HFFc6 (cell line): ENCODE measurements around the gene MAMSTR. TPM values are rescaled to one million over a fixed set of nuclear protein-coding genes. Genes with fewer than 3 reads are reported as not detected.

Experiments
- DNase-seq: peaks from one replicate; pipeline ENCODE4 v3.0.0-alpha.2; 2018
- H3K27ac Mint-ChIP-seq: 2 replicates; pipeline ENCODE4 v1.8.0; 2020; ENCODE audit warnings: mild to moderate bottlenecking, mixed read lengths
- H3K27me3 Mint-ChIP-seq: 2 replicates; pipeline ENCODE4 v1.8.0; 2021; ENCODE audit warnings: mild to moderate bottlenecking, moderate library complexity, mixed read lengths; ENCODE audit not compliant: insufficient read depth
- H3K36me3 Mint-ChIP-seq: 2 replicates; pipeline ENCODE4 v1.8.0; 2021; ENCODE audit warnings: low read depth, mixed read lengths
- H3K4me1 Mint-ChIP-seq: 2 replicates; pipeline ENCODE4 v1.8.0; 2020; ENCODE audit warnings: low read depth, mixed read lengths
- H3K4me3 Mint-ChIP-seq: 2 replicates; pipeline ENCODE4 v1.8.0; 2020; ENCODE audit warnings: mild to moderate bottlenecking, moderate library complexity, mixed read lengths
- H3K9me3 Mint-ChIP-seq: 2 replicates; pipeline ENCODE4 v1.8.0; 2020; ENCODE audit warnings: mild to moderate bottlenecking, mixed read lengths
- CTCF ChIP-seq: fragments of 200-600 bp; sonication (generic); IDR thresholded peaks from 2 replicates; pipeline ENCODE4 v1.5.0; 2021; ENCODE audit warnings: antibody characterized with exemption, mild to moderate bottlenecking
- total RNA-seq, 6 experiments: library from RNA; stranded (reverse); fragmentation: NEBNext Ultra II Directional; extraction: Animal tissue kit (Norgen Biotek cat#: 25700); gene quantifications; 2 replicates in 1 of 6; 3 replicates in 5 of 6; pipeline ENCODE4 v1.2.3, GENCODE V29; 2021

The MAMSTR gene
- total RNA-seq, 6 experiments from 2014 or later, result 2.7 to 4.5 (median 3.0) TPM

DNA sequence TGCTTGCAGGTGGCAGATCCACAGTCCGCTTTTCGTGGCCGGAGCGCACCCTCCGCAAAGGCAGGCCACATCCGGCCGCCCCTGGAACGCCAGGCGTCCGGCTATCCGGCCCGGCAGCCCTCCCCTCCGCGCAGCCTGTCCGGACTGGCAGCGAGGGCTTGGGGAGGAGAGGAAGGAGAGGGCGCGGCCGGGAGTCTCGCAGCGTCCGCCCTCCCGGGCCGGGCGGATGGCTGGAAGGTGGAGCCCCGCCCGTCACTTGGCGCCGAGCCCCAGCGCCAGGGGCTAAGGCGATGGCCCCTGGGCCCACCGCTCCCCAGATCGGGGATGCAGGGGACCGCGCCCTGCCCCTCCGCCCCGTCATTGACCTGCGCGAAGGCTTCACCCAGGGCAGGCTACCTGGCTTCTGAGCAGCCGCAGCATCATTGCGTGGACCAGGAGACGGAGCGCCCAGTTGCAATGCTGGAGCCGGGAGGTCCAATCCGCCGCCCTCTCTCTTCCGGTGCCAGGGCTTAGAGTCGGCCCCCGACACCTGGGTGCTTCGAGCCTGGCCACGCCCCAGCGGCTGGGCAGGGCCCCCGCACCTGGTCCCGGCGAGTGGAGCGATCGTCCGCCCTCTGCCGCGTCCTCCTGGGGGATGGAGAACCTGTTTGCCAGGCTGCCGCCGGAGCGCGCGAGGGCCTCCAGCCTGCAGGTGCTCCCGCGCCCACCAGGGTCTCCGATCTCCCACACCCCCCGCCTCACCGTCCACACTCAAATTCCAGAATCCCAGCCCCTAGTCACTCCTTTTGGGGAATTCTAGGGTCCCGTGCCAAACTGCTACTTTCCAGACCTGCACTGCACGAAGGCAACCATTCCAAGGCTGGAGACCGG lies 33.2 kb upstream of the MAMSTR start, which contains the start of gene FUT1:
FUT1 (minus strand) TSS at position 146 of the 870 bp plus-strand sequence. CDS start 1,360 bp downstream, outside the sequence.
- H3K9me3 Mint-ChIP-seq, result no peaks in the 10 kb centered on the region
- H3K27me3 Mint-ChIP-seq, result peaks cover 30% of the 10 kb centered on the region
- H3K4me1 Mint-ChIP-seq, result 0 out of 2 replicates have a peak, but pooled peaks cover 5% of the 10 kb centered on the region
- no peak for DNase-seq
- peak within 1 kb of the TSS; percentile 77 for H3K4me3 Mint-ChIP-seq
- TF ChIP-seq CTCF, result no peak
- H3K36me3 Mint-ChIP-seq, result no peaks in the 10 kb centered on the region
- no peak within 1 kb of the TSS for H3K27ac Mint-ChIP-seq

GRCh38 chr19:48751845-48752495 lies 32.4 kb upstream of the MAMSTR start:
- H3K4me1 Mint-ChIP-seq, result 0 out of 2 replicates have a peak, but pooled peaks cover 5% of the 10 kb centered on the region
- H3K27me3 Mint-ChIP-seq, result peaks cover 27% of the 10 kb centered on the region
- H3K9me3 Mint-ChIP-seq, result no peaks in the 10 kb centered on the region
- peak overlapping the region; percentile 77 for H3K4me3 Mint-ChIP-seq
- no peak for DNase-seq
- TF ChIP-seq CTCF, result no peak
- no peaks in the 10 kb centered on the region for H3K36me3 Mint-ChIP-seq
- no peak overlapping the region for H3K27ac Mint-ChIP-seq

- H3K4me1 Mint-ChIP-seq, result 0 out of 2 replicates have a peak, but pooled peaks cover 5% of the 10 kb centered on the region
- DNase-seq, result no peak
- H3K27me3 Mint-ChIP-seq, result peaks cover 28% of the 10 kb centered on the region
- H3K36me3 Mint-ChIP-seq, result peaks cover 5% of the 10 kb centered on the region; the same call in 1 of the 2 replicates
- H3K4me3 Mint-ChIP-seq, result no peak overlapping the region
- no peak for TF ChIP-seq CTCF
- no peak overlapping the region for H3K27ac Mint-ChIP-seq
- no peaks in the 10 kb centered on the region; the same call in 1 of the 2 replicates for H3K9me3 Mint-ChIP-seq
Measured at GRCh38 chr19:48750771-48751504, 31.4 kb upstream of the MAMSTR start.

DNA sequence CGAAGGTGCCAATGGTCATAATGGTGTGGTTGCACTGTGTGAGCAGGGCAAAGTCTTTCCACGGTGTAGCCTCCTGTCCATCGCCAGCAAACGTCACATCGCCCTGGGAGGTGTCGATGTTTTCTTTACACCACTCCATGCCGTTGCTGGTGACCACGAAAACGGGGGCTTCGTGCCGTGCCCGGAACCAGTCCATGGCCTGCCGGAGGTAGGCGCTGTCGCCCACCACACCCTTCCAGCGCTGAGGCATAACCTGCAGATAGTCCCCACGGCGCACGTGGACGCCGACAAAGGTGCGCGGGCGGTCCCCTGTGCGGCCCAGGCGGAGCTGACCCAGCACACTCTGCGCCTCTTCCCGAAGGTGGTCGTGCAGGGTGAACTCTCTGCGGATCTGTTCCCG lies 30.8 kb upstream of the MAMSTR start:
- no peak overlapping the region for H3K4me3 Mint-ChIP-seq
- peaks cover 28% of the 10 kb centered on the region for H3K27me3 Mint-ChIP-seq
- no peaks in the 10 kb centered on the region; the same call in 1 of the 2 replicates for H3K9me3 Mint-ChIP-seq
- DNase-seq, result no peak
- TF ChIP-seq CTCF, result no peak
- no peak overlapping the region for H3K27ac Mint-ChIP-seq
- H3K36me3 Mint-ChIP-seq, result peaks cover 5% of the 10 kb centered on the region; the same call in 1 of the 2 replicates
- 0 out of 2 replicates have a peak, but pooled peaks cover 5% of the 10 kb centered on the region for H3K4me1 Mint-ChIP-seq

GRCh38 chr19:48749571-48750198 lies 30.2 kb upstream of the MAMSTR start:
- no peak overlapping the region for H3K27ac Mint-ChIP-seq
- no peak overlapping the region for H3K4me3 Mint-ChIP-seq
- H3K27me3 Mint-ChIP-seq, result peaks cover 26% of the 10 kb centered on the region
- H3K9me3 Mint-ChIP-seq, result no peaks in the 10 kb centered on the region; the same call in 1 of the 2 replicates
- DNase-seq, result no peak
- H3K36me3 Mint-ChIP-seq, result peaks cover 5% of the 10 kb centered on the region; the same call in 1 of the 2 replicates
- H3K4me1 Mint-ChIP-seq, result 0 out of 2 replicates have a peak, but pooled peaks cover 5% of the 10 kb centered on the region
- TF ChIP-seq CTCF, result no peak
